ENCODE data around the gene NRBF2. TPM values are rescaled to one million over a fixed set of nuclear protein-coding genes. Genes with fewer than 3 reads are reported as not detected.
"Not testable (repeated sequence)": the region's sequence is repeated elsewhere in the genome, so short reads cannot be mapped to it uniquely, and the experiment has no call there.

The NRBF2 gene
- 10 to 100 TPM; 19.9 to 25.4 (median 24.6) TPM for total RNA-seq
- long read RNA-seq, donor 1, transcript NRBF2-201 (4 exons, 1,853 nt), result major isoform, 23 of 24 reads
- long read RNA-seq, donor 1, partial matches to known transcripts, result 0 of 24 reads
- long read RNA-seq, donor 1, other reads (novel, unspliced or antisense), result 1 of 24 reads
- long read RNA-seq, donor 2, transcript NRBF2-201 (4 exons, 1,853 nt), result major isoform, 20 of 29 reads
- long read RNA-seq, donor 2, partial matches to known transcripts, result 0 of 29 reads
- long read RNA-seq, donor 2, other reads (novel, unspliced or antisense), result 8 of 29 reads

- ATAC-seq, result peak; percentile 99
- peak; percentile 3 for TF ChIP-seq CTCF (IDR thresholded peaks at IDR 0.05)
- Histone ChIP-seq H3K9me3 (no peaks in the 10 kb centered on the region), H3K36me3 (ENCODE audit: low read depth) (no peaks in the 10 kb centered on the region), H3K4me3 (peak within 1 kb of the TSS; percentile 78), H3K4me1 (ENCODE audit: low read depth) (peaks cover 8% of the 10 kb centered on the region)
- peak; percentile 98 to 99 (median 99) for DNase-seq
- intact Hi-C loops (cut with DNase I, micrococcal nuclease), result no loop called here
Measured at GRCh38 chr10:63133056-63133820, at the start of gene NRBF2. TSS of gene NRBF2 (plus strand) at chr10:63133328. CDS start at chr10:63133471, 143 bp downstream.

DNA sequence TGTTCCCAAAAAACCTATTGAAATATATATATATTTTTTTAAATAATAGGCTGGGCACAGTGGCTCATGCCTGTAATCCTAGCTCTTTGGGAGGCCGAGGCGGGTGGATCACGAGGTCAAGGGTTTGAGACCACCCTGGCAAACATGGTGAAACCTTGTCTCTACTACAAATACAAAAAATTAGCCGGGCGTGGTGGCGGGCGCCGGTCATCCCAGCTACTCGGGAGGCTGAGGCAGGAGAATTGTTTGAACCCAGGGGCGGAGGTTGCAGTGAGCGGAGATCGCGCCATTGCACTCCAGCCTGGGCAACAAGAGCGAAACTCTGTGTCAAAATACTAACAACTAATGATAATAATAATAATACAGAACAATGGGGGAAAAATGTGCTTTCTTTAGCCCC, 49.7 kb upstream of the NRBF2 start:
- H3K4me3 ChIP-seq, result not testable (repeated sequence)

DNA sequence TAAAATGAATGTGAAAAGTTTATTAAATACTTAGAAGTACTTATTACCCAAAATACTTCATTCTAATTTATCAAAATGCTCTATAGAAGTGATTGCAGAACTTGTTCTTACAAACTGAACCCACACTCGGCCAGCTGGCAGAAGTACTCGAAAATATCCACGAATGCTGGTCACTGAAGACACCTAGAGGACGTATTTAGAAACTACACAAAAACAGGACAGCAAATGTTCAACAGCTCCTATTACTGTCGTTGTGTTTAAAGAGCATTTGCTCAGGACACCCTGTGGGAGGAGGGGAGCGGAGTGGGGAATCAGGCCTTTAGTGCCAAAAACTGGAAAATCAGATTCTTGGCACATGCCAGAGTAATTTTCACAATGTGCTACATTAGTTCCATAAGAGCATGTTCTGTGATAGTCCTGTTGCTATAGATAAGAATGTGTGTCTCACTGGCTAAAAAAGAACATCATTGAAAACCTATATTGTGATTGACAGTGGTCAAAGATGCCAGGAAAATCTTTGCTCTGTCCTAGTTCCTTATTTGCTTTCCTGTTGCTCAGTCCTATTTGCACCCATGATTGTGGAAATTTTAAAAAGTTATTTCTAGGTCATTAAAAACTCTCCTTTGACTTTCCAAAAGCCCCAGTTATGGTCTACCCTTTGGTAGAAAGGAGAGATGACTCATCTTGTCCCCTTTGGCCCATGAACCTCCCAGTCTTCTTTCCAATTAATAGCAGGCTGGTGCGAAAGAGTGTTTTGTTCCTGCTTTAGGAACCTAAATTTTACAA, 49.0 kb upstream of the NRBF2 start:
- H3K9me3 ChIP-seq, result no peaks in the 10 kb centered on the region
- DNase-seq, result peak in 1 of 3 donors; percentile 53
- H3K4me1 ChIP-seq (ENCODE audit: low read depth), result no peaks in the 10 kb centered on the region
- peak; percentile 31 for TF ChIP-seq CTCF (IDR thresholded peaks at IDR 0.05)
- no peak overlapping the region for H3K4me3 ChIP-seq
- ATAC-seq, result peak; percentile 68
- no peaks in the 10 kb centered on the region for H3K36me3 ChIP-seq (ENCODE audit: low read depth)
- intact Hi-C loops (cut with DNase I, micrococcal nuclease), result loop anchor here in 1 of 2 donors (5.0 kb wide), 1 partner anchor 492 kb away; no protein-coding TSS in a partner anchor

More for the DNA sequence above, 49.7 kb upstream of the NRBF2 start:
- not testable (repeated sequence) for ATAC-seq; H3K4me1 ChIP-seq (ENCODE audit: low read depth); DNase-seq; H3K36me3 ChIP-seq (ENCODE audit: low read depth); H3K9me3 ChIP-seq
- intact Hi-C loops (cut with DNase I, micrococcal nuclease), result loop anchor here in 1 of 2 donors (5.0 kb wide), 1 partner anchor 491 kb away; no protein-coding TSS in a partner anchor

GRCh38 chr10:63084690-63085382, 48.3 kb upstream of the NRBF2 start:
- no peak for DNase-seq

GRCh38 chr10:63093227-63093626, 39.9 kb upstream of the NRBF2 start:
- no peak for ATAC-seq

More at GRCh38 chr10:63084690-63085382, 48.3 kb upstream of the NRBF2 start:
- no peak for ATAC-seq
- Histone ChIP-seq H3K4me1 (ENCODE audit: low read depth) (no peaks in the 10 kb centered on the region), H3K4me3 (no peak overlapping the region), H3K36me3 (ENCODE audit: low read depth) (no peaks in the 10 kb centered on the region), H3K9me3 (no peaks in the 10 kb centered on the region)
- intact Hi-C loops (cut with DNase I, micrococcal nuclease), result loop anchor here in 1 of 2 donors (5.0 kb wide), 1 partner anchor 493 kb away; no protein-coding TSS in a partner anchor
- no peak for TF ChIP-seq CTCF (IDR thresholded peaks at IDR 0.05)

More at GRCh38 chr10:63093227-63093626, 39.9 kb upstream of the NRBF2 start:
- no peak for TF ChIP-seq CTCF (IDR thresholded peaks at IDR 0.05)
- Histone ChIP-seq H3K9me3 (no peaks in the 10 kb centered on the region), H3K36me3 (ENCODE audit: low read depth) (no peaks in the 10 kb centered on the region), H3K4me1 (ENCODE audit: low read depth) (no peaks in the 10 kb centered on the region), H3K4me3 (no peak overlapping the region)
- no peak for DNase-seq
- intact Hi-C loops (cut with DNase I, micrococcal nuclease), result no loop called here

Measured in mucosa of descending colon (tissue), 3 donors.